Activated CD4-positive, alpha-beta T cell treated with anti-CD3 and anti-CD28 coated beads, Interleukin-2, amount 50 U/mL, for 24 hours (primary cell): ENCODE measurements around the gene LRRC75A.

Experiments
- DNase-seq, 2 donors: peaks; one replicate each; pipeline ENCODE4 v3.0.0-alpha.2; 2020; ENCODE audit warnings: low read depth in 1 of 2, low spot score in 1 of 2

The LRRC75A gene

GRCh38 chr17:16472539-16472938 lies 19.5 kb downstream of the LRRC75A start:
- DNase-seq: no peak

- no peak for DNase-seq
Measured at GRCh38 chr17:16471295-16471694, 20.7 kb downstream of the LRRC75A start.

GRCh38 chr17:16470265-16470664 lies 21.7 kb downstream of the LRRC75A start:
- no peak for DNase-seq

GRCh38 chr17:16468428-16468992 lies 23.5 kb downstream of the LRRC75A start:
- DNase-seq: no peak

- no peak for DNase-seq
Measured at GRCh38 chr17:16467886-16468285, 24.1 kb downstream of the LRRC75A start.

- no peak for DNase-seq
Measured at GRCh38 chr17:16467044-16467443, 24.9 kb downstream of the LRRC75A start.

GRCh38 chr17:16466407-16466806 lies 25.6 kb downstream of the LRRC75A start:
- DNase-seq: no peak

GRCh38 chr17:16465861-16466338 lies 26.1 kb downstream of the LRRC75A start:
- DNase-seq: no peak

- no peak for DNase-seq
Measured at GRCh38 chr17:16465052-16465312, 27.0 kb downstream of the LRRC75A start.

- no peak for DNase-seq
Measured at GRCh38 chr17:16464303-16465051, 27.5 kb downstream of the LRRC75A start.

GRCh38 chr17:16463358-16464302 lies 28.4 kb downstream of the LRRC75A start:
- no peak for DNase-seq

- no peak for DNase-seq
Measured at GRCh38 chr17:16462070-16462864, 29.7 kb downstream of the LRRC75A start.

GRCh38 chr17:16461606-16461866 lies 30.5 kb downstream of the LRRC75A start:
- no peak for DNase-seq

- no peak for DNase-seq
Measured at GRCh38 chr17:16460796-16461605, 31.0 kb downstream of the LRRC75A start.

GRCh38 chr17:16459855-16460550 lies 32.0 kb downstream of the LRRC75A start:
- no peak for DNase-seq

- no peak for DNase-seq
Measured at GRCh38 chr17:16459271-16459670, 32.7 kb downstream of the LRRC75A start.

GRCh38 chr17:16456742-16457316 lies 35.2 kb downstream of the LRRC75A start:
- no peak for DNase-seq

- no peak for DNase-seq
Measured at GRCh38 chr17:16455997-16456741, 35.8 kb downstream of the LRRC75A start.

- DNase-seq: no peak
Measured at GRCh38 chr17:16453493-16453851, 38.5 kb downstream of the LRRC75A start.
